Lower lobe of right lung (tissue), 2 donors: ENCODE data around the gene FSTL1. TPM values are rescaled to one million over a fixed set of nuclear protein-coding genes. Genes with fewer than 3 reads are reported as not detected.

Experiments used
- ATAC-seq, 2 donors: fragments of 200-7000 bp; cut with Tn5 transposase; one replicate each; pipeline ENCODE4 v1.9.1; 2020 to 2022; ENCODE audit warnings: mild to moderate bottlenecking in 2 of 2, moderate library complexity in 2 of 2
- DNase-seq: peaks from one replicate; pipeline ENCODE4 v3.0.0-alpha.2; 2020
- H3K27ac ChIP-seq: fragments of 200-600 bp; one replicate; pipeline ENCODE4 v1.8.0; 2022
- H3K27me3 ChIP-seq: fragments of 200-600 bp; one replicate; pipeline ENCODE4 v1.8.0; 2022; ENCODE audit warnings: low read depth
- H3K36me3 ChIP-seq: fragments of 200-600 bp; one replicate; pipeline ENCODE4 v1.8.0; 2022; ENCODE audit warnings: mild to moderate bottlenecking
- H3K4me1 ChIP-seq: fragments of 200-600 bp; one replicate; pipeline ENCODE4 v1.8.0; 2022
- H3K4me3 ChIP-seq: fragments of 200-600 bp; one replicate; pipeline ENCODE4 v1.8.0; 2022; ENCODE audit warnings: mild to moderate bottlenecking
- H3K9me3 ChIP-seq: fragments of 200-600 bp; one replicate; pipeline ENCODE4 v1.8.0; 2022
- intact Hi-C: fragments of 100-400 bp; cut with DNase I; formaldehyde crosslinking; loops from one replicate; pipeline ENCODE4 v1.11.0; 2022
- long read RNA-seq: library from polyadenylated mRNA; unstranded; transcript quantifications from one replicate; pipeline ENCODE4 v2.0.0, GENCODE V29; 2021
- total RNA-seq: library from RNA; stranded (reverse); fragmentation: NEBNext Ultra II Directional; extraction: Animal tissue kit (Norgen Biotek cat#: 25700); gene quantifications from one replicate; pipeline ENCODE4 v1.2.1, GENCODE V29; 2021
- TF ChIP-seq, protein P1 (sequence below): fragments of 200-600 bp; IDR thresholded peaks from one replicate; pipeline ENCODE4 v1.8.0; 2022; ENCODE audit warnings: antibody characterized with exemption, mild to moderate bottlenecking
- donor health status: DM: no; HTN: yes; CAD: no; lungs with severe emphysema.

FSTL1 gene, protein sequence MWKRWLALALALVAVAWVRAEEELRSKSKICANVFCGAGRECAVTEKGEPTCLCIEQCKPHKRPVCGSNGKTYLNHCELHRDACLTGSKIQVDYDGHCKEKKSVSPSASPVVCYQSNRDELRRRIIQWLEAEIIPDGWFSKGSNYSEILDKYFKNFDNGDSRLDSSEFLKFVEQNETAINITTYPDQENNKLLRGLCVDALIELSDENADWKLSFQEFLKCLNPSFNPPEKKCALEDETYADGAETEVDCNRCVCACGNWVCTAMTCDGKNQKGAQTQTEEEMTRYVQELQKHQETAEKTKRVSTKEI
- 233 TPM for total RNA-seq
- long read RNA-seq, full-length matches to known transcripts: 213 of 271 reads
- long read RNA-seq, partial matches to known transcripts: 24 of 271 reads
- long read RNA-seq, other reads (novel, unspliced or antisense): 34 of 271 reads

DNA sequence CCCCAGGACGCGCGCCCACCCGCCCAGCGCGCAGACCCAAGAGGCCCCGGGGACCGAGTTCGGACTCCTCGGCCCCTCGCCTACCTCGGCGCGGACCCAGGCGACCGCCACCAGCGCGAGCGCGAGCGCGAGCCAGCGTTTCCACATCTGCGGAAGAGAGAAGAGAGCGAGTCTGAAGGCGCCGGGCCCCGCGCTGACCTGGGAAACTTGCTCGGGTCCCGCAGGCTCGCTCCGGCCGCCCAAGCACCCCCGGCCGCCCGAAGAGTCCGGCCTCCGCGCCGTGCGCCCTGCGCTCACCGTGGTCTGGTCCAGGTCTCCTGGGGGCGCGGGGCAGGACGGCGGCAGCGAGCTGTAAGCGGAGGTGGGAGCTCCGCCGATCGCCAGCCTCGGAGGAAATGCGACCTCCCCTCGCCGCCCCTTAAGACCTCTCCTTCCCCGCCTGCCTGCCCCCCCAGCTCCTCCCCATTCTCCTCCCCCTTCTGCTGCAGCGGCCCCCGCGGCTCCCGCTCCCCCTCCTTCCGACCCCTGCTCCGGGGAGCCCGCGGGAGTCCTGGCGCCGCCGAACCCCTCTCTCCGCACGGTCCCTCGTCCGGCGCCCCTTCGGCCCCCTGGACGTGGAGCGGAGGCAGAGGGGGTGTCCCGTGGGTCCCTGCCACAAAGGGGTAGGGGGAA, at the start of gene FSTL1:
TSS of gene FSTL1 (minus strand) at position 393 of the 672 bp plus-strand sequence. CDS start at position 147, 246 bp downstream.
- Histone ChIP-seq H3K36me3 (peaks cover 5% of the 10 kb centered on the region), H3K4me3 (peak within 1 kb of the TSS; percentile 79), H3K27me3 (peaks cover 5% of the 10 kb centered on the region), H3K27ac (peak within 1 kb of the TSS; percentile 88), H3K4me1 (peaks cover 25% of the 10 kb centered on the region), H3K9me3 (no peaks in the 10 kb centered on the region)
- ATAC-seq (peak; percentile 81 to 82), DNase-seq (peak; percentile 59)
- intact Hi-C loops: no loop called here
- TF ChIP-seq, protein P1, sequence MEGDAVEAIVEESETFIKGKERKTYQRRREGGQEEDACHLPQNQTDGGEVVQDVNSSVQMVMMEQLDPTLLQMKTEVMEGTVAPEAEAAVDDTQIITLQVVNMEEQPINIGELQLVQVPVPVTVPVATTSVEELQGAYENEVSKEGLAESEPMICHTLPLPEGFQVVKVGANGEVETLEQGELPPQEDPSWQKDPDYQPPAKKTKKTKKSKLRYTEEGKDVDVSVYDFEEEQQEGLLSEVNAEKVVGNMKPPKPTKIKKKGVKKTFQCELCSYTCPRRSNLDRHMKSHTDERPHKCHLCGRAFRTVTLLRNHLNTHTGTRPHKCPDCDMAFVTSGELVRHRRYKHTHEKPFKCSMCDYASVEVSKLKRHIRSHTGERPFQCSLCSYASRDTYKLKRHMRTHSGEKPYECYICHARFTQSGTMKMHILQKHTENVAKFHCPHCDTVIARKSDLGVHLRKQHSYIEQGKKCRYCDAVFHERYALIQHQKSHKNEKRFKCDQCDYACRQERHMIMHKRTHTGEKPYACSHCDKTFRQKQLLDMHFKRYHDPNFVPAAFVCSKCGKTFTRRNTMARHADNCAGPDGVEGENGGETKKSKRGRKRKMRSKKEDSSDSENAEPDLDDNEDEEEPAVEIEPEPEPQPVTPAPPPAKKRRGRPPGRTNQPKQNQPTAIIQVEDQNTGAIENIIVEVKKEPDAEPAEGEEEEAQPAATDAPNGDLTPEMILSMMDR: no peak

DNA sequence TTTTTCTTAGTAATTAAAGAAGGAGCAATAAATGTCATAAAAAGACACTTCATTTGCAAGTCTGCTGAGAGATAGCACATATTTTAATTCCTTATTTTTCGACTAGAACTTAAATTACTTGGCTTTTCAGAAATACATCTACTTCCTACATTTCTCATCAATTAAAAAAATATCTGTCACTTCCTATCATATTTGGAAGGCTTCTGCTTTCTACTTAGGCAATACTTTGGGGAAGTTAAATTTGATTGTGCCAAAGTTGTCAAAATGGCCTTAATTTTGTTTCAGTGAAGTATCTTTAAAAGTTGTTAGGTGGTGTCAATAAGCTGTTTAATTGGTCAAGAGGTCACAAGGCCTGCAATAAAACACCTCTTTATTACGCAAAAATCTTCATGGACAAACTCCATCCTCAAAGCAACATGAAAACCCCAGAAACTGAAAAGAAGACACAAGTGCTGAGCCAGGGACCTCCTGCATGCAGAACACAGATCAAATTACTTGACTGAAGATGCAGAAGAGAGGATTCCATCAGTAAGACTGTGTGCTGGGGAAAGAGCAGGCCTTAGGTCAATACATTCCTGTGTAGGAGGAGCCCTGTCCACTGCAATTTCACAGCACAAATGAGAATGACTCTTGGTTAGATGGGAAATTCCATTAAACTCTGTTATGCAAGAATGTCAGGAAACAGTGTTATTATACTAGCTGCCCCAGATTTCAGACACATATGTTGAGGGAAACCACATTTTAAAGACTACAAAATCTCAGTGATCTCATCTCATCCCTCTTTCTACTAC, 48.0 kb upstream of the FSTL1 start:
- Histone ChIP-seq H3K4me1 (peaks cover 17% of the 10 kb centered on the region), H3K4me3 (no peak overlapping the region), H3K27ac (no peak overlapping the region), H3K36me3 (no peaks in the 10 kb centered on the region), H3K9me3 (no peaks in the 10 kb centered on the region), H3K27me3 (no peaks in the 10 kb centered on the region)
- DNase-seq: no peak
- TF ChIP-seq, protein P1: no peak
- intact Hi-C loops: no loop called here
- peak; percentile 82 for ATAC-seq

DNA sequence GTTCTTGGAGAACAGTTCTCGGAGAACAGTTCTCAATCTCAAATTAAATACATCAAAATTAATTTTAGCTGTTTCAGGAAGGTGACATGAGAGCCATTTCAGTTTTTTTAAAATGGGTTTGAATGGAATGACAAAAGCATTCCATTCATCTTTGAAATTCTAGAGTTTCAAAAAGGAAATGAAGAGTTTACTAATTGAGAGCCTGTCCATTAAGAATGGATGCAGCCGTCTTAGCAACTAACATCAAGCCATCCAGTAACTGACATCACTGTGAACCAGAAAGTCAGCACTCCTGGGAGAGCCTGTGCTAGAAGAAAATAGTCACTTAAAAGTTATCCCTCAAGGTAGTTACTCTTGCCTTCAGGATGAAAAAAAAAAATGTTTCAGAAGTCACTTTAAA, 47.0 kb upstream of the FSTL1 start:
- intact Hi-C loops: no loop called here
- H3K27ac ChIP-seq: no peak overlapping the region
- TF ChIP-seq, protein P1: no peak

DNA sequence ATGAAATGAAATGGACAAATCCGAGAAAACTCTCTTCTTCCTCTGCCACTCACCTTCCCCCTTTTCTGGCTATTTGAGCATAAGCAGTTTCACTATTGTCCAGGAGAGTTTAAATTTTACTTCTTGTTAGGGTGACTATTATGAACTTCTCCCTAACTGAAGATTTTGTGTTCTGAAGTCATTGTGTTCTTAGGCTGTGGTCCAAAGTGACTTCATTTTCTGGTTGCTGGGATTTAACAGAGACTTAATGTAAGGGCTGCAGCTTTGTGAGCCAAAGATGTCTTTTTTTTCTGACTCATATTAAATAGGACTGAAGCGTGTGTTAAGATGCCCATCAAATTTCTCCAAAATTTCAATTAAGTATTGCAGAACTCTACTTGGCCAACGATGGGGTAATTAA, 46.5 kb upstream of the FSTL1 start:
- Histone ChIP-seq H3K36me3 (no peaks in the 10 kb centered on the region), H3K9me3 (no peaks in the 10 kb centered on the region), H3K4me1 (peaks cover 17% of the 10 kb centered on the region), H3K27ac (no peak overlapping the region), H3K4me3 (no peak overlapping the region), H3K27me3 (no peaks in the 10 kb centered on the region)
- ATAC-seq (peak in 1 of 2 donors; percentile 56), DNase-seq (no peak)
- intact Hi-C loops: no loop called here
- TF ChIP-seq, protein P1: no peak

More for the DNA sequence above, 47.0 kb upstream of the FSTL1 start:
- H3K4me1 ChIP-seq: peaks cover 17% of the 10 kb centered on the region
- DNase-seq: no peak
- no peaks in the 10 kb centered on the region for H3K27me3 ChIP-seq
- H3K4me3 ChIP-seq: no peak overlapping the region
- H3K36me3 ChIP-seq: no peaks in the 10 kb centered on the region
- H3K9me3 ChIP-seq: no peaks in the 10 kb centered on the region
- ATAC-seq: no peak

DNA sequence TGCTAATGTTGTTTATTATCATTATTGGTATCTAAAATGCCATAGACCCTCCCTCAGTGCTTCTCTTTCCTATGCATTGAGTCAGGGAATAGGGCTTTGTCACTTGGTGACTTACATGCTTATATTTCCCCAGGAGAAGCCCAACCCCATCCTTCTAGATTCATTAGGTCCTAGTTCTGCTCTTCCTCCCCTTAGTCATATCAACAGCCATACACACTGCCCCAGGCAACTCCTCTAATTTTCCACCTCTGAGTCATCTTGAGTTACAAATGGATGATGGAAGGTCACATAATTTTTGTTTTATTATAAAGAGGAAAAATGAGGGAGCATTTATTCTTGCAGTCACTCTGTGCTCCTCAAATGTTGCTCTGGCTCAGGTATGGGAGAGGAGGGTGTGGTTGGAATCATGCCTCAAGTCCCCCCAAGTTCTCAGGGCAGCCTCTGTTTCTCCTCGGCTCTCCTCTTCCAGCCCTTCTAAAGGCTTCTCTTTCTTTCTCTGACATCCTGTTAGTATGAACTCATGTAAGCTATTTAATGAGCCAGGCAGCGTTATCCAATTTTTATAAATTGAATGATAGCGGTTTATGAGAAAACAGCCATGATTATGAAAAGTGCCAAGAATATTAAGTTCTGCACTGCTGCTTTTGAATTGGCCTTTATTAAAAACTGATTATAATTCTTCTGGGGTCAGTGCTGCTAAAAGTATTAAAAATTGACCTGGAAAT, 45.6 kb upstream of the FSTL1 start:
- H3K27ac ChIP-seq: no peak overlapping the region
- H3K36me3 ChIP-seq: no peaks in the 10 kb centered on the region
- H3K4me1 ChIP-seq: peaks cover 17% of the 10 kb centered on the region
- TF ChIP-seq, protein P1: no peak
- ATAC-seq: no peak
- intact Hi-C loops: no loop called here
- H3K27me3 ChIP-seq: no peaks in the 10 kb centered on the region
- no peak for DNase-seq
- no peaks in the 10 kb centered on the region for H3K9me3 ChIP-seq
- no peak overlapping the region for H3K4me3 ChIP-seq
